Stimulated activated CD4-positive, alpha-beta T cell treated with anti-CD3 and anti-CD28 coated beads, TNF-alpha, amount 100 ng/mL, for 1 hour (primary cell): ENCODE measurements around the gene SLC49A4.

Source experiments
- DNase-seq, 3 donors: peaks; one replicate each; pipeline ENCODE4 v3.0.0-alpha.2; 2020; ENCODE audit warnings: low read depth in 3 of 3, low spot score in 1 of 3

SLC49A4 gene

GRCh38 chr3:122928396-122929187, 133.7 kb downstream of the SLC49A4 start:
- DNase-seq = no peak

GRCh38 chr3:122929188-122930062, 134.6 kb downstream of the SLC49A4 start:
- no peak for DNase-seq

- no peak for DNase-seq
Measured at GRCh38 chr3:122930063-122930997, 135.5 kb downstream of the SLC49A4 start.
